Measurements from ENCODE around the gene PANK2.

- TF ChIP-seq TAF1 (IDR thresholded peaks at IDR 0.05; ENCODE audit: low read depth) (no peak), TEAD4 (IDR thresholded peaks at IDR 0.05) (no peak), REST (IDR thresholded peaks at IDR 0.05; ENCODE audit: low read depth) (no peak), MAX (IDR thresholded peaks at IDR 0.05) (no peak), YY1 (IDR thresholded peaks at IDR 0.05; ENCODE audit: low read depth) (no peak), CEBPB (IDR thresholded peaks at IDR 0.05) (no peak)
Measured at GRCh38 chr20:3915691-3916090, 26.5 kb downstream of the PANK2 start.
